HepG2 (cell line): ENCODE results near the gene MADCAM1. TPM values are rescaled to one million over a fixed set of nuclear protein-coding genes. Genes with fewer than 3 reads are reported as not detected.

Experiments used
- AHR ChIP-seq: IDR thresholded peaks from 2 replicates; pipeline ENCODE4 v1.6.1; 2018; ENCODE audit warnings: missing genetic modification reagents, missing compliant biosample characterization
- CEBPB ChIP-seq: IDR thresholded peaks from 2 replicates; pipeline ENCODE4 v1.6.1; 2011; ENCODE audit warnings: low read depth, low read length, improper control_type of control experiment, borderline replicate concordance
- DRAP1 ChIP-seq: IDR thresholded peaks from 2 replicates; pipeline ENCODE4 v1.6.1; 2016; ENCODE audit warnings: missing genetic modification reagents, missing compliant biosample characterization
- E2F1 ChIP-seq: sonication (generic); formaldehyde crosslinking; IDR thresholded peaks from 2 replicates; pipeline ENCODE4 v1.5.0; 2020; ENCODE audit warnings: missing genetic modification reagents
- FOXK1 ChIP-seq: sonication (generic); formaldehyde crosslinking; IDR thresholded peaks from 2 replicates; pipeline ENCODE4 v1.4.0; 2020; ENCODE audit warnings: low read depth, missing genetic modification reagents, borderline replicate concordance
- FOXO1 ChIP-seq: sonication (generic); formaldehyde crosslinking; IDR thresholded peaks from 2 replicates; pipeline ENCODE4 v1.4.0; 2020; ENCODE audit warnings: missing genetic modification reagents
- HES4 ChIP-seq: sonication (generic); formaldehyde crosslinking; IDR thresholded peaks from 2 replicates; pipeline ENCODE4 v1.9.0; 2021; ENCODE audit warnings: mild to moderate bottlenecking, missing genetic modification reagents, borderline replicate concordance
- HMG20B ChIP-seq: conservative IDR thresholded peaks from 2 replicates; pipeline ENCODE4 v1.6.1; 2016; ENCODE audit warnings: missing genetic modification reagents, missing compliant biosample characterization
- HNRNPK ChIP-seq: fragments of 200-400 bp; formaldehyde crosslinking; IDR thresholded peaks from 2 replicates; pipeline ENCODE4 v1.6.1; 2018; ENCODE audit warnings: low read length, low read depth, moderate library complexity, mild to moderate bottlenecking; ENCODE audit not compliant: poor library complexity, severe bottlenecking
- HOXA3 ChIP-seq: sonication (generic); formaldehyde crosslinking; IDR thresholded peaks from 2 replicates; pipeline ENCODE4 v1.5.0; 2020; ENCODE audit warnings: missing genetic modification reagents
- MAX ChIP-seq: IDR thresholded peaks from 2 replicates; pipeline ENCODE4 v1.6.1; 2012; ENCODE audit warnings: inconsistent platforms
- MLX ChIP-seq: IDR thresholded peaks from 2 replicates; pipeline ENCODE4 v1.6.1; 2016
- MNT ChIP-seq: fragments of 450-650 bp; IDR thresholded peaks from 2 replicates; pipeline ENCODE4 v1.6.1; 2016
- NAIF1 ChIP-seq: sonication (generic); formaldehyde crosslinking; IDR thresholded peaks from 2 replicates; pipeline ENCODE4 v1.5.0; 2020; ENCODE audit warnings: mild to moderate bottlenecking, missing genetic modification reagents, borderline replicate concordance
- NR3C1 ChIP-seq: sonication (generic); formaldehyde crosslinking; IDR thresholded peaks from 2 replicates; pipeline ENCODE4 v1.4.0; 2020; ENCODE audit warnings: missing genetic modification reagents
- PCBP1 ChIP-seq: fragments of 200-400 bp; formaldehyde crosslinking; IDR thresholded peaks from 2 replicates; pipeline ENCODE4 v1.6.1; 2017; ENCODE audit warnings: mild to moderate bottlenecking, low read depth, low read length, borderline replicate concordance
- THAP7 ChIP-seq: sonication (generic); formaldehyde crosslinking; IDR thresholded peaks from 2 replicates; pipeline ENCODE4 v1.8.1; 2023; ENCODE audit warnings: mild to moderate bottlenecking, missing genetic modification reagents
- ZBTB7B ChIP-seq: sonication (generic); formaldehyde crosslinking; IDR thresholded peaks from 2 replicates; pipeline ENCODE4 v1.4.0; 2020; ENCODE audit warnings: missing genetic modification reagents
- ZNF101 ChIP-seq: sonication (generic); formaldehyde crosslinking; IDR thresholded peaks from 2 replicates; pipeline ENCODE4 v1.4.0; 2020; ENCODE audit warnings: mild to moderate bottlenecking, low read depth, missing genetic modification reagents, borderline replicate concordance
- ZNF512B ChIP-seq: sonication (generic); formaldehyde crosslinking; IDR thresholded peaks from 2 replicates; pipeline ENCODE4 v1.5.1; 2020; ENCODE audit warnings: missing genetic modification reagents, mild to moderate bottlenecking, borderline replicate concordance
- ZNF557 ChIP-seq: sonication (generic); formaldehyde crosslinking; IDR thresholded peaks from 2 replicates; pipeline ENCODE4 v1.4.0; 2020; ENCODE audit warnings: missing genetic modification reagents
- ZNF782 ChIP-seq: sonication (generic); formaldehyde crosslinking; IDR thresholded peaks from 2 replicates; pipeline ENCODE4 v1.4.0; 2020; ENCODE audit warnings: missing genetic modification reagents, mild to moderate bottlenecking, borderline replicate concordance
- polyA plus RNA-seq, 8 experiments: library from polyadenylated mRNA; depleted of rRNA in 3 of 8; stranded (reverse) in 7 of 8; unstranded in 1 of 8; fragments of >200 nt; fragmentation: Illumina TruSeq in 4 of 8; extraction: Trizol in 4 of 8; gene quantifications; 2 replicates each; pipeline versions ENCODE4 v1.2.1 to v1.2.3, GENCODE V29; 2011 to 2016; ENCODE audit warnings: low read depth in 4 of 8, missing spikeins in 1 of 8, mixed read lengths in 1 of 8; ENCODE audit not compliant: insufficient read depth in 1 of 8
- total RNA-seq, 5 experiments: library from RNA; depleted of rRNA; stranded (reverse); fragments of >200 nt; fragmentation: Illumina TruSeq; extraction: Trizol; gene quantifications; 2 replicates each; pipeline ENCODE4 v1.2.3, GENCODE V29; 2016; ENCODE audit warnings: low read depth in 1 of 5

The MADCAM1 gene
- total and polyA plus RNA-seq, 2 of the 13 experiments (the other 11 are each of a cell fraction or from before 2014, with no cell fraction given), result 0.29 to 0.33 TPM

GRCh38 chr19:480016-480855 is 16.1 kb upstream of the MADCAM1 start (continued):
- peak; percentile 99; the same call in 1 of the 2 replicates for TF ChIP-seq ZNF512B (CRISPR knock-in tag)
- TF ChIP-seq ZBTB7B, result no peak
- TF ChIP-seq CEBPB, result no peak
- TF ChIP-seq HNRNPK, result peak; percentile 23
- no peak for TF ChIP-seq ZNF557 (CRISPR knock-in tag)
- TF ChIP-seq PCBP1, result no peak
- no peak for TF ChIP-seq AHR (CRISPR knock-in tag)
- TF ChIP-seq THAP7 (CRISPR knock-in tag), result no peak
- no peak for TF ChIP-seq FOXO1 (CRISPR knock-in tag)
- 0 out of 2 replicates have a peak, but pooled peaks have one; percentile 14 for TF ChIP-seq MAX
- no peak for TF ChIP-seq ZNF101
- TF ChIP-seq MNT, result 0 out of 2 replicates have a peak, but pooled peaks have one; percentile 11
- TF ChIP-seq HMG20B, result no peak
- TF ChIP-seq HOXA3 (CRISPR knock-in tag), result peak; percentile 56; the same call in 1 of the 2 replicates
- no peak for TF ChIP-seq E2F1
- TF ChIP-seq HES4, result no peak
- no peak for TF ChIP-seq MLX
- TF ChIP-seq FOXK1 (CRISPR knock-in tag), result no peak
- TF ChIP-seq DRAP1, result no peak
- no peak for TF ChIP-seq NR3C1 (CRISPR knock-in tag)
- 0 out of 2 replicates have a peak, but pooled peaks have one; percentile 67 for TF ChIP-seq ZNF782 (CRISPR knock-in tag)
- no peak for TF ChIP-seq NAIF1 (CRISPR knock-in tag)
